ENCODE data around the gene KCNAB1.
"Not testable (repeated sequence)": the region's sequence is repeated elsewhere in the genome, so short reads cannot be mapped to it uniquely, and the experiment has no call there.

KCNAB1 gene

DNA sequence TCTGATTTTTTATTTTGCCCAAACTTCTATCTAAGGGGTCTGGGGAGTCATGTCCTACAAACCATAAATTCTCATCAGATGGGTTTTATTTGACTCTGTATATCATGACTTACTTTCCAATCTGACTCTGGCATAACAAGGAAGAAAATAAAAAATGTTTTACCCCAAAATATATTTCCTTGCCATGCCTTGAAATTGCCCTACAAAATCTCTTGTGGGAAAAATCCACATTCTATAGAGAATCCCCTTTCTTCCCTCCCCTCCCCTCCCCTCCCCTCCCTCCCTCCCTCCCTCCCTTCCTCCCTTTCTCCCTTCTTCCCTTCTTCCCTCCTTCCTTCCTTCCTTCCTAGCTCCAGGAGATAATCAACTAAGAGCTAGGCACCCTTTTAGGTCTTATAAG lies 110.8 kb downstream of the KCNAB1 start:
- not testable (repeated sequence) for H3K9me3 ChIP-seq (ENCODE audit: control insufficient read depth in 1 of 2, low read length in 2 of 2); H3K9ac ChIP-seq (ENCODE audit: low read depth in 1 of 2, low read length in 2 of 2); H3K4me3 ChIP-seq (ENCODE audit: low read depth in 1 of 2, low read length in 2 of 2); H3K36me3 ChIP-seq (ENCODE audit: control insufficient read depth in 1 of 2, insufficient read depth in 2 of 2, low read length in 2 of 2); H3K4me1 ChIP-seq (ENCODE audit: control insufficient read depth in 1 of 2, insufficient read depth in 2 of 2, low read length in 2 of 2); H3K27me3 ChIP-seq (ENCODE audit: control insufficient read depth in 1 of 2, insufficient read depth in 2 of 2, low read length in 2 of 2); H3K27ac ChIP-seq (ENCODE audit: low read depth, low read length)

DNA sequence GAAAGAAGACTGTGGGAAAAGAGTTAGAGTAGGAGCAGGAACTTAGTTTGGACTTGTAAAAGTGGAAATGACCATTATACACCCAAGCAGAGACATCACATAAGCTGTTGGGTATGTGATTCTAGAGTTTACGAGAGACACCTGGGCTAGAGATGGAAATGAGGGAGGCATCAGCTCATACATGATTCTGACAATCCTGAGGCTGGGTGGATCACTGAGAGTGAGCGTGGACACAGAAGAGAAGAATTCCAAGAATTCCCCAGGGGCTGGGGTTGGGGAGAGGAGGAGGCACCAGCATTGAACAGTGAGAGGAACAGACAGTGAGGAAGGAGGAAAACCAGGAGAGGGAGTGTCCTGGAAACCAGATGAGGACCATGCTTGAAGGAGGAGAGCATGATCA lies 113.5 kb downstream of the KCNAB1 start:
- H3K27ac ChIP-seq (ENCODE audit: low read depth, low read length): no peak overlapping the region
- no peaks in the 10 kb centered on the region for H3K9me3 ChIP-seq (ENCODE audit: control insufficient read depth in 1 of 2, low read length in 2 of 2)
- H3K36me3 ChIP-seq (ENCODE audit: control insufficient read depth in 1 of 2, insufficient read depth in 2 of 2, low read length in 2 of 2): no peaks in the 10 kb centered on the region
- H3K9ac ChIP-seq (ENCODE audit: low read depth in 1 of 2, low read length in 2 of 2): no peak overlapping the region
- H3K4me1 ChIP-seq (ENCODE audit: control insufficient read depth in 1 of 2, insufficient read depth in 2 of 2, low read length in 2 of 2): no peaks in the 10 kb centered on the region
- H3K4me3 ChIP-seq (ENCODE audit: low read depth in 1 of 2, low read length in 2 of 2): no peak overlapping the region
- peaks cover 0 to 3% of the 10 kb centered on the region in 2 donors for H3K27me3 ChIP-seq (ENCODE audit: control insufficient read depth in 1 of 2, insufficient read depth in 2 of 2, low read length in 2 of 2)

DNA sequence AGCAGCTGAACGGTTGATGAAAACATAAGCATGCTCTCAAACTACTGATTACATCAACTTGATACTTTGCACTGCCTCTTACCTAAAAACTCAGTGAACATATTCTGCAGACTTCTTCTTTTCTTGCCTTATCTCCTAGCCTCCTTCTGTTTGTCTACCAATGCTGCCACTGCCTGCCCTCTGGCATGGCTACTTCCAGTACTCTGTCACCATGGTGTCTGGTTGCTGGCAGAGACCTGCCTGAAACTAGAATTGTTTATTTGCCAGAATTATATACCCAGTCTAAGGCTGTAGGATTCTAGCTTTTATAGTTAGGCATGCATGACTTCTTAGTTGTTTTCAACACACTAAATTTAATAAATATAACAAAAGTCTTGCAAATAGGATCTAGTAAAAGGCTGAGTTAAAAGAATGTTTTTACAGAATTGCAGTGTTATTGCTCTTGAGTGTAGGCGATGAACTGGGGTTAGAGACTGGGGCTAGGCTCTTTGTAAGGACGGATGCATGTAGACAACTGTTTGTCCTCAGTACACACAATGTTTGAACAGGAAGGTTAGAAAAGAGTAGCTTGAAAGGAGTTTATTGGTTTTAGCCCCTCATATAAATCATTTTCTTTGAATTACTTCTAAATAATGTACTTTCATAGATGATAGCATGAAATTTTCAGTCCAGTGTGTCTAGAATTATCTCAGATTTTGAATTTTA lies 116.3 kb downstream of the KCNAB1 start:
- Histone ChIP-seq H3K27me3 (ENCODE audit: control insufficient read depth in 1 of 2, insufficient read depth in 2 of 2, low read length in 2 of 2) (peaks cover 0 to 3% of the 10 kb centered on the region in 2 donors), H3K9ac (ENCODE audit: low read depth in 1 of 2, low read length in 2 of 2) (no peak overlapping the region), H3K4me3 (ENCODE audit: low read depth in 1 of 2, low read length in 2 of 2) (no peak overlapping the region), H3K4me1 (ENCODE audit: control insufficient read depth in 1 of 2, insufficient read depth in 2 of 2, low read length in 2 of 2) (no peaks in the 10 kb centered on the region), H3K27ac (ENCODE audit: low read depth, low read length) (no peak overlapping the region), H3K36me3 (ENCODE audit: control insufficient read depth in 1 of 2, insufficient read depth in 2 of 2, low read length in 2 of 2) (no peaks in the 10 kb centered on the region), H3K9me3 (ENCODE audit: control insufficient read depth in 1 of 2, low read length in 2 of 2) (no peaks in the 10 kb centered on the region)

DNA sequence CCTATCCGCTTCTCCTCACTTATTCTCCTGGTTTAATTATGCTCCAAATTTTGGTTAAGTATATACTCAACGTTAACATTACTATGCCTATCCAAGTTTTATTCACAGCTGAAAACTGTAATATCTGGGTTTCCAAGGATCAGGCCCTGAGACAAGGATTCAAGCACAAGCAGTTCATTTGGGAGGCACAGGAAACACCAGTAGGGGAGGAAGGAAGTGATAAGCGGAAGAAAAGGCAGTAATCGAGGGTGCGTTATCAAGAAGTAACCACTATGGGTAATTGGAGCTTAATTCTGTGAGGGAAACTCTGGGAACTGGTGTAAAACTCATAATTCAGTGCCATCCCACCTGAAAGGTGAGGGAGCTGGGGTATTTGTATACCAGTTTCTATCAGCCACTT lies 120.3 kb downstream of the KCNAB1 start:
- no peaks in the 10 kb centered on the region for H3K4me1 ChIP-seq (ENCODE audit: control insufficient read depth in 1 of 2, insufficient read depth in 2 of 2, low read length in 2 of 2)
- H3K36me3 ChIP-seq (ENCODE audit: control insufficient read depth in 1 of 2, insufficient read depth in 2 of 2, low read length in 2 of 2): no peaks in the 10 kb centered on the region
- H3K9ac ChIP-seq (ENCODE audit: low read depth in 1 of 2, low read length in 2 of 2): no peak overlapping the region
- H3K27ac ChIP-seq (ENCODE audit: low read depth, low read length): no peak overlapping the region
- no peaks in the 10 kb centered on the region for H3K9me3 ChIP-seq (ENCODE audit: control insufficient read depth in 1 of 2, low read length in 2 of 2)
- no peak overlapping the region for H3K4me3 ChIP-seq (ENCODE audit: low read depth in 1 of 2, low read length in 2 of 2)
- H3K27me3 ChIP-seq (ENCODE audit: control insufficient read depth in 1 of 2, insufficient read depth in 2 of 2, low read length in 2 of 2): no peaks in the 10 kb centered on the region

DNA sequence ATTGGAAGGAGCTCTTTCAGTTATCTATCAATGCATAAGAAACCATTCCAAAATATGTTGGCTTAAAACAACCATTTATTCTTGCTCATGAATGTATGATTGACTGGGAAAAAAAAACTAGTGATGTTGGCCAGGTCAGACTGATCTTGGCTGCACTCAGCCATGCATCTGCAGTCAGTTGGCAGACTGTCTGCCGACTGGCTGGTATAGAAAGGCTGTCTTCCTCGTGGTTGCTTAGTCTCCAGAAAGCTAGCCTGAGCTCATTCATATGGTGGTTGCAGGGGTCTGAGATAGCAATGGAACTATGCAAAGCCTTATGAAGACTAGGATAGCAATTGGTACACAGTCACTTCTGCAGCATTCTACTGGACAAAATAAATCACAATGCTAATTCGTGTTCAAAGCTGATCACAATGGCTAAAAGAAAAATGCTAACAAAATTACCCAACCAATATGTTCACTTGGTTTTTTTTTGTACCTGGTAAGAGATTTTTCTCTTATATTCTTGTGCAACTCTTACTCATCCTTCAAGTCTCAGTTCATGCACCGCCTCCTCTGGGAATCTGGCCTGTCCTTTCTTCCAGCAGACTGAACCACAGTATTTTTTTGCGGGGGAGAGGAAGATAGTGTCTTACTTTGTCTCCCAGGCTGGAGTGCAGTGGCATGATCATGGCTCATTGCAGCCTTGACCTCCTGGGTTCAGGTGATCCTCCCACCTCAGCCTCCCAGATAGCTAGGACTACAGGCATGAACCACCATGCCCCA lies 126.8 kb downstream of the KCNAB1 start:
- Histone ChIP-seq H3K27ac (ENCODE audit: low read depth, low read length) (no peak overlapping the region), H3K4me1 (ENCODE audit: control insufficient read depth in 1 of 2, insufficient read depth in 2 of 2, low read length in 2 of 2) (no peaks in the 10 kb centered on the region), H3K4me3 (ENCODE audit: low read depth in 1 of 2, low read length in 2 of 2) (no peak overlapping the region), H3K27me3 (ENCODE audit: control insufficient read depth in 1 of 2, insufficient read depth in 2 of 2, low read length in 2 of 2) (no peaks in the 10 kb centered on the region), H3K36me3 (ENCODE audit: control insufficient read depth in 1 of 2, insufficient read depth in 2 of 2, low read length in 2 of 2) (no peaks in the 10 kb centered on the region), H3K9ac (ENCODE audit: low read depth in 1 of 2, low read length in 2 of 2) (no peak overlapping the region), H3K9me3 (ENCODE audit: control insufficient read depth in 1 of 2, low read length in 2 of 2) (no peaks in the 10 kb centered on the region)

DNA sequence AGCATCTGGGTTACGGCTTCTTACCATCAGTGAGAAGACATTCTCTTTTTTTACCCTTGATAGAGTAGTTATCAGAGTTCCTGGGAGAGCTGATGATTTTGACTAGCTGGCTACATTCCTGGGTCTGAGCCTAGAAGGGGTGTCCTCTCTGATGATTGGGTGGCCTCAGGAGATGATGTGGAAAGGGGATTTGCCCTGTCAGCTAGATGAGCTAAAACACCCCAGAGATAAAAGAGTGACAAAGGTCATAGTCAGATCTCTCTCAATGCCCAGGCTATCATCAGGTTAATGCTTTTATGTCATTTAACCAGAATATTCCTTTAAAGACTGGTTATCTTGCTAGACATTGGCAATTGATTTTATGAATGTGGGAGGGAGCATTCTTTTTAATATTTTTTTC lies 130.2 kb downstream of the KCNAB1 start:
- Histone ChIP-seq H3K36me3 (ENCODE audit: control insufficient read depth in 1 of 2, insufficient read depth in 2 of 2, low read length in 2 of 2) (no peaks in the 10 kb centered on the region), H3K27me3 (ENCODE audit: control insufficient read depth in 1 of 2, insufficient read depth in 2 of 2, low read length in 2 of 2) (no peaks in the 10 kb centered on the region), H3K4me1 (ENCODE audit: control insufficient read depth in 1 of 2, insufficient read depth in 2 of 2, low read length in 2 of 2) (no peaks in the 10 kb centered on the region), H3K9me3 (ENCODE audit: control insufficient read depth in 1 of 2, low read length in 2 of 2) (no peaks in the 10 kb centered on the region), H3K27ac (ENCODE audit: low read depth, low read length) (no peak overlapping the region), H3K4me3 (ENCODE audit: low read depth in 1 of 2, low read length in 2 of 2) (no peak overlapping the region), H3K9ac (ENCODE audit: low read depth in 1 of 2, low read length in 2 of 2) (no peak overlapping the region)

DNA sequence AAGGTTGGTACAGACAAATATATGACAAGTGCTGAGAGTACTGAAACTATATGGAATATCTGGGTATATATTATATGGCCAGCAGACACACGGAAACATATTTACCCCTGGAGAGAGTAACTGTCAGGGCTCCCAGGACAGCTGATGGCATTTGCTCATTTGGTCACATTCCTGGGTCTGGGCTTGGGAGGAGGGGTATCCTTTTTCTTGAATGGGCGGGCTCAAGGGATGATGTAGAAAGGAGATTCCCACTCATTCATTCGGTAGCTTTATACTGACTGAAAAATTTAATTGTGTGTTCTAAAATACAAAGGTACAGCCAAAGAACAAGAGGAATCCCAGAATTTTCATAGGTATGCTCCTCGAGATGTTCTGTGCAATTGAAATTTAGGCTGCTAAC lies 131.0 kb downstream of the KCNAB1 start:
- no peaks in the 10 kb centered on the region for H3K36me3 ChIP-seq (ENCODE audit: control insufficient read depth in 1 of 2, insufficient read depth in 2 of 2, low read length in 2 of 2)
- no peaks in the 10 kb centered on the region for H3K9me3 ChIP-seq (ENCODE audit: control insufficient read depth in 1 of 2, low read length in 2 of 2)
- no peak overlapping the region for H3K4me3 ChIP-seq (ENCODE audit: low read depth in 1 of 2, low read length in 2 of 2)
- no peaks in the 10 kb centered on the region for H3K4me1 ChIP-seq (ENCODE audit: control insufficient read depth in 1 of 2, insufficient read depth in 2 of 2, low read length in 2 of 2)
- H3K27ac ChIP-seq (ENCODE audit: low read depth, low read length): no peak overlapping the region
- no peak overlapping the region for H3K9ac ChIP-seq (ENCODE audit: low read depth in 1 of 2, low read length in 2 of 2)
- H3K27me3 ChIP-seq (ENCODE audit: control insufficient read depth in 1 of 2, insufficient read depth in 2 of 2, low read length in 2 of 2): no peaks in the 10 kb centered on the region

DNA sequence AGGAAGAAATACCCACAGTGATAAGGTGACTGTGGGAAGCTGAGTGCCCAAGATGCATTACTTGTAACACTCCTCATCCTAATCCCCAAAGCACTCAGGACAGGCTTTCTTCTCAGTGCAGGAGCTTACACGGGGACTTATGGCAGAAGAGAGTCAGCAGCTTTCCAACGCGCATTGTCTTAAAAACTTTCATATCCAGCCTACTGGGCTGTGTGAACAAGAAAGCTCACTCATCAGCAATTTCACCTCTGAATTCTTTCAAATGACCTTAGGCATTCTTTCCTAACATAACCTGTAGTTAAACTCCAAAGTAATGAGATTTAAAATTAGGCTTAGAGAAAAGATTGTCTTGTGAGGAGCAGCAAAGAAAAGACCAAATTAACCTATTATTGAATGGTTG lies 132.3 kb downstream of the KCNAB1 start:
- Histone ChIP-seq H3K9me3 (ENCODE audit: control insufficient read depth in 1 of 2, low read length in 2 of 2) (no peaks in the 10 kb centered on the region), H3K27ac (ENCODE audit: low read depth, low read length) (no peak overlapping the region), H3K4me3 (ENCODE audit: low read depth in 1 of 2, low read length in 2 of 2) (no peak overlapping the region), H3K27me3 (ENCODE audit: control insufficient read depth in 1 of 2, insufficient read depth in 2 of 2, low read length in 2 of 2) (no peaks in the 10 kb centered on the region), H3K4me1 (ENCODE audit: control insufficient read depth in 1 of 2, insufficient read depth in 2 of 2, low read length in 2 of 2) (no peaks in the 10 kb centered on the region), H3K36me3 (ENCODE audit: control insufficient read depth in 1 of 2, insufficient read depth in 2 of 2, low read length in 2 of 2) (no peaks in the 10 kb centered on the region), H3K9ac (ENCODE audit: low read depth in 1 of 2, low read length in 2 of 2) (no peak overlapping the region)

DNA sequence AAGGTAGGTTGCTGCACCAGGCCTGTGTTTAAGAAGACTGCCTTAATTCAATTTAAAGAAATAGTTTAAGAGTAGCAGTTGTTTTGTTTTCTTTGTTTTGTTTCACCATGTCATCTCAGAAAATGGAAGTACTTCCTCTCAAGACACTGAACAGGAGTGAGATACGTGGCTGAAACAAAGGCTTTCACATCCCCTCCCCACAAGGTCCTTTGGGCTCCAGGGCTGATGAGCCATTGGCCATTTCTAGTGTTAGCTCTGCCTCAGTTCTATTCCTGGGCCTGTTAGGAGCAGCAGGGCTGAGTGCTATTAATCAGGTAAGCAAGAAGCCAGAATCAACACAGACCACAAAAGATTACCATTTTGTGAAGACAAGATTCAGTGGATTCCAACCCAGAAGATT lies 132.8 kb downstream of the KCNAB1 start:
- H3K27ac ChIP-seq (ENCODE audit: low read depth, low read length): no peak overlapping the region
- H3K27me3 ChIP-seq (ENCODE audit: control insufficient read depth in 1 of 2, insufficient read depth in 2 of 2, low read length in 2 of 2): no peaks in the 10 kb centered on the region

DNA sequence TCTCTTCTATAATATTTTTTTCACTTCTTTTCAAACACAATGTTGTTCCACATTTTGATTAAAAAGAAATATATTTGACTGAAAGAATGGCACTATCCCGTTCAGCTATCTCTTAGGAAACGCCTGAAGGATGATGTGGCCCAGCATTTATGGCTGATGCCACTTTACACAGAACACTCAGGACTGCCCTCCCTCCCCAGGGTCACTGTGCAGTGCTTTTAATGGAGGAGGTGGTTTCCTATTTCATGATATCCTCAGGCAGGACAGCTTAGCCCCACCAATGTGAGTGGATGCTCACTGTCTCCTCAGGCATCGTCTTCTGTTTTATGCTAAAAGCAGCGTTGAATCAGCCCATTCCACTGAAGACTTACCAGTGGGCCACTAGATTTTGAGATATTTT lies 135.9 kb downstream of the KCNAB1 start:
- H3K4me1 ChIP-seq (ENCODE audit: control insufficient read depth in 1 of 2, insufficient read depth in 2 of 2, low read length in 2 of 2): no peaks in the 10 kb centered on the region
- no peak overlapping the region for H3K9ac ChIP-seq (ENCODE audit: low read depth in 1 of 2, low read length in 2 of 2)
- no peaks in the 10 kb centered on the region for H3K36me3 ChIP-seq (ENCODE audit: control insufficient read depth in 1 of 2, insufficient read depth in 2 of 2, low read length in 2 of 2)
- H3K27ac ChIP-seq (ENCODE audit: low read depth, low read length): no peak overlapping the region
- no peaks in the 10 kb centered on the region for H3K9me3 ChIP-seq (ENCODE audit: control insufficient read depth in 1 of 2, low read length in 2 of 2)
- no peak overlapping the region for H3K4me3 ChIP-seq (ENCODE audit: low read depth in 1 of 2, low read length in 2 of 2)
- H3K27me3 ChIP-seq (ENCODE audit: control insufficient read depth in 1 of 2, insufficient read depth in 2 of 2, low read length in 2 of 2): no peaks in the 10 kb centered on the region

More for the DNA sequence above, 132.8 kb downstream of the KCNAB1 start:
- Histone ChIP-seq H3K36me3 (ENCODE audit: control insufficient read depth in 1 of 2, insufficient read depth in 2 of 2, low read length in 2 of 2) (no peaks in the 10 kb centered on the region), H3K9ac (ENCODE audit: low read depth in 1 of 2, low read length in 2 of 2) (no peak overlapping the region), H3K4me1 (ENCODE audit: control insufficient read depth in 1 of 2, insufficient read depth in 2 of 2, low read length in 2 of 2) (no peaks in the 10 kb centered on the region), H3K9me3 (ENCODE audit: control insufficient read depth in 1 of 2, low read length in 2 of 2) (no peaks in the 10 kb centered on the region), H3K4me3 (ENCODE audit: low read depth in 1 of 2, low read length in 2 of 2) (no peak overlapping the region)
